Left renal pelvis (tissue), 4 donors: ENCODE data around the gene FER1L5. TPM values are rescaled to one million over a fixed set of nuclear protein-coding genes. Genes with fewer than 3 reads are reported as not detected.

Source experiments
- DNase-seq, 4 donors: peaks; one replicate each; pipeline ENCODE4 v3.0.0-alpha.2; 2013; ENCODE audit warnings: low read depth in 4 of 4, low spot score in 3 of 4
- polyA plus RNA-seq, 4 donors: library from polyadenylated mRNA; unstranded; fragments of 120-200 nt; gene quantifications; one replicate each; pipeline ENCODE4 v1.2.1, GENCODE V29; 2013; ENCODE audit not compliant: insufficient read length in 4 of 4

The FER1L5 gene
- polyA plus RNA-seq, 4 donors = 0.44 to 1.8 (median 1.0) TPM

- no peak for DNase-seq
Observed at GRCh38 chr2:96669539-96670215, 27.1 kb downstream of the FER1L5 start.

- no peak for DNase-seq
Observed at GRCh38 chr2:96679848-96680247, 37.3 kb downstream of the FER1L5 start.

DNA sequence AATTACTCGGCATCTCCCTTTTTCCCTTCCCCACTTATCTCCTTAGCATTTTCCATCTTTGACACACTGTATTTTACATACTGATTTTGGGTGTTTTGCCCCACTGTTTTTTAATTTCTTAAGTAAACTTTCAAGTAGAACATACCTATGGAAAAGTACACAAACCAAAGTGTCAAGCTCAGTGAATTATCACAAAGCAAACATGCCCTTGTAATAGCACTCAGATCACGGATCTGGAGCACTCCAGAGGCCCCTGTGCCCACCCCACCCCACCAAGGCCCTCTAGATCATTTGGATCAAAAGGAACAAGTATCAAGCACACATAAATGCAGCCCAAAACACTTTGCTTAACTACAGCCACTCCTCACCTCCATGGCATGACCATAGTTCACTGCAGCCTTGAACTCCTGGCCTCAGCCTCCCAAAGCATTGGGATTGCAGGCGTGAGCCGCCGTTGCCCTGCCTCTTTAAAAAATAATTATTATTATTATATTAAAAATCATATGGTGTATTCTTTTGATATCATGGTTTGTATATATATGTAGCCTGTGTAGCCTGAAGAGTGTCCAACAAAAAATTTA is 38.1 kb downstream of the FER1L5 start:
- no peak for DNase-seq

DNA sequence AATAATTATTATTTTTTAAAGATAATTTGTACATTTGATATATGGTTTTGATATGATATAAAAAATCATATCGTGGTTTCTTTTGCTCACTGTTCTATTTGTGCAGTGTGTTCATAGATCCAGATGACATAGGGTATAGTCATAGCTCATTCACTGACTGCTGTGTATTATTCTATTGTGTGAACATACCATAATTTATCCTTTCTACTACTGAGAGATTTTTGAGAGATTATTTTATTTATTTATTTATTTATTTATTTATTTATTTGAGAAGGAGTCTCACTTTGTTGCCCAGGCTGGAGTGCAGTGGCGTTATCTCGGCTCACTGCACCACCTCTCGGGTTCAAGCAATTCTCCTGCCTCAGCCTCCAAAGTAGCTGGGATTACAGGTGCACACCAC is 39.0 kb downstream of the FER1L5 start:
- DNase-seq = no peak

- DNase-seq = no peak
Observed at GRCh38 chr2:96683307-96683706, 40.7 kb downstream of the FER1L5 start.

- DNase-seq = no peak
Observed at GRCh38 chr2:96683972-96684820, 41.6 kb downstream of the FER1L5 start.

- DNase-seq = no peak
Observed at GRCh38 chr2:96684883-96685576, 42.5 kb downstream of the FER1L5 start.

- peak in 3 of 4 donors; percentile 20 to 37 (median 32) for DNase-seq
Observed at GRCh38 chr2:96685577-96686459, 43.3 kb downstream of the FER1L5 start.

DNA sequence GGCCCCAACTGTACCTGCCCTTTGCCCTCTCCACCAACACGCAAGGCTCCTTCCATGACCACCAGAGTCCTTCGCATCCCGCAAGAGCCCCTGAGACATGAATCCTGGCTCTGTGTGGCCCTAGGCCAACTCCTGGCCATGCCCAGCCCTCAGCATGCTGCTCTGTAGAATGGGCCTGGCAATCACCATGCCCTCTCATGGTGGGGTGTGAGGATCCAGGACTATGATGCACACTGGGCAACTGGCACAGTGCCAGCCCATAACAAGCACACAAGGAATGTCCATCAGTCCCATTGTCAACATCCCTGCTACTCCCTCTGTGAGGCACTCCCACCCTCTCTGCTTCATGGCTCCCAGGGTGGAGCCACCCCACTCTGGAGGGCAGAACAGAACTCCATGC is 44.7 kb downstream of the FER1L5 start:
- no peak for DNase-seq

DNA sequence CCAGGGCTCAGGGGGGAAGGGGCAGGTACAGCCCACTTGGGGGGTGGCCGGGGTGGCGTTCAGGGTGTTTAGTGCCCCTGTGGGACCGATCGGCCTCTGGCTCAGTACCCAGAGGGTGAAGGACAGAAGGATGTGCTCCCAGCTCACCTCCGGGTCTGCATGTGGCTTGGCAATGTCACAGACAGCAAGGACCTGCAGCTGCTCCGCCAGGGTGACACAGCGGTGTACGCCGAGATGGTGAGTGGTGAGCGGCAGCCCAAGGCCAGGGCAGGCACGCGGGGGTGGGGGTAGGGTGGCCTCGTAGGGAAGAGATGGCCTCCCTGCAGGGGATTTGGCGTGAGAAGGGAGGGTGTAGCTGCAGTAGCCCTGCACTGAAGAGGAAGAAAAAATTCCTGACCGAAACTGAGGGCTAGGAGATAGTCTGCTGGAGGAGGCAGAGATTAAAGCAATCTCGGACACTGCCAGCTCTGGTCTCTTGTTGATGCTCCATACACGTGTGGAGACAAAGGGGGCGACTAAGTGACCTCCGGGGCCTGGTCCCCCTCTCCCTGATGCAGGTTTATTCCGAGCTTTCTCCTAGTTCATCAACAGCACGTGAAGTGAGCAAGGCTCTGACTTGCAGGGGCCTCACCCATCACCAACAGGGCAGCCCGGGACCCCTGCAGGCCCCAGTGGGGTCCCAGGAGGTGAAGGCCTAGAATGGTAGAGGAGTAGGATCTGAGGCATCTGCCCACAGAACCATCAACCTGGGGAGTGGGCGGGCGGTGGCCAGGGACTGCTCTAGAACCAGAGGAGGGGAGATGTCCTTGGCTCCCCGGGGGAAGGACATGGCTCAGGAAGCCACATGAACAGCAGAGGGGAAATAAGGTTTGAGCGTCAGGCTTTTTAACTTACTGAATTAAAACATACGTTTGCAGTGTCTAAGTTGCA is 45.4 kb downstream of the FER1L5 start:
- no peak for DNase-seq

DNA sequence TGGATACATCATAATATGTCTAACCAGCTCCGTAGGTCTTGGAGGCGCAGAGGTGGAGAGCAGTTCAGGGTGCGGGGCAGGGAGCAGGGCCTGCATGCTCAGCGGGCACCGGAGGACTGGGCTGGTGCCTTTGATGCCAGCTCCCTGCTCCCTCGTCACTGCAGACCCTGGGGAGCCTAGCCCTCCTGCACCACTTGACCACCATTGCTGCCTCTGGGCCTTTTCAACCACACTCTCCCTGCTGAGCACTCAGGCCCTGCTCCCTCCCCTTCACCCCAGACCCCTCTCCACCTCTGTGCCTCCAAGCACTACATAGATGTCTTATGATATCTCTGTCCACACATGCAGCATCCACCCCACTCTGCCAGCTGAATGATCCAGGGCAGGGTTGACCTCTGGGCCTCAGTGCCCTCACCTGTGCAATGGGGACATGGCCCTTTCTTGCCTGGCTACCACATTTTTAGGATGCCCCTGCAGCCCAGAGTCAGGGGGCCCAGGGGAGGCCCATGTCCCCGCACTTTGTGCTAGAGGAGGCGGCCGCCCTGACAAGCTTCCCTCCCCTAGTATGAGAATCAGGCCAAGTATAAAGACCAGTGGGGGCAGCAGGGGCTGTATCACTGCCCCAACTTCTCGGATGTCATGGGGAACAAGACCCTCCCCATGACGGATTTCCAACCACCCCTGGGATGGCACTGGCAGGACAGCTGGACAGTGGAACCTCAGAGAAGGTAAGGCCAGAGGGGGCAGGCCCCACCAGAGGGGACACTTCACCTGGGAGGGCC is 46.3 kb downstream of the FER1L5 start:
- no peak for DNase-seq

DNA sequence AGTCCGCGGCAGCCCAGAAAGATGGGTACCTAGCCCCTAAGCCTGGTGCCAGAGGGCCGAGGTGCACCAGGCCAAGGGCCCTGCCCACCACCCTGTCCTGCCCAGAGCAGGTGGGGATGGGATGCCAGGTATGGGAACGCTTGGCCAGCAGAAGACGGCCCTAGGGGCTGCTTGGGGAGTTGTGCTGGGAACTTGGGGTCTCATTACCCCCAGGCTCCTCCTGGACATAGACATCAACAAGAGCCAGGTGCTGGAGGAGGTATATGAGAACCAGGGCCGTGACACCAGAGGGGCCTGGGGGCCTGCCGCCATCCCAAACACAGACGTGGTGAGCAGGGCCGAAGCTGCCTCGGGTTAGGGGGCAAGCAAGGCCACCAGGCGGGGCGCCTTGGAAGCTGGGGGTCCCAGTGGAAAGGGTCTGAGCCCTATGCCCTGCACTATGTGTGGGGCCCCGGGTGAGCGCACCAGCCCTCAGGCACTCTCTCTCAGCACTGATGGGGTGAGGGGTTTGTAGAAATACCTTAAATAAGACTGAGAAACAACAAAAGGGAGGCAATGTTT is 46.9 kb downstream of the FER1L5 start:
- DNase-seq = no peak

GRCh38 chr2:96690306-96691021 is 47.9 kb downstream of the FER1L5 start:
- DNase-seq = no peak

- DNase-seq = no peak
Observed at GRCh38 chr2:96691022-96691612, 48.6 kb downstream of the FER1L5 start.

DNA sequence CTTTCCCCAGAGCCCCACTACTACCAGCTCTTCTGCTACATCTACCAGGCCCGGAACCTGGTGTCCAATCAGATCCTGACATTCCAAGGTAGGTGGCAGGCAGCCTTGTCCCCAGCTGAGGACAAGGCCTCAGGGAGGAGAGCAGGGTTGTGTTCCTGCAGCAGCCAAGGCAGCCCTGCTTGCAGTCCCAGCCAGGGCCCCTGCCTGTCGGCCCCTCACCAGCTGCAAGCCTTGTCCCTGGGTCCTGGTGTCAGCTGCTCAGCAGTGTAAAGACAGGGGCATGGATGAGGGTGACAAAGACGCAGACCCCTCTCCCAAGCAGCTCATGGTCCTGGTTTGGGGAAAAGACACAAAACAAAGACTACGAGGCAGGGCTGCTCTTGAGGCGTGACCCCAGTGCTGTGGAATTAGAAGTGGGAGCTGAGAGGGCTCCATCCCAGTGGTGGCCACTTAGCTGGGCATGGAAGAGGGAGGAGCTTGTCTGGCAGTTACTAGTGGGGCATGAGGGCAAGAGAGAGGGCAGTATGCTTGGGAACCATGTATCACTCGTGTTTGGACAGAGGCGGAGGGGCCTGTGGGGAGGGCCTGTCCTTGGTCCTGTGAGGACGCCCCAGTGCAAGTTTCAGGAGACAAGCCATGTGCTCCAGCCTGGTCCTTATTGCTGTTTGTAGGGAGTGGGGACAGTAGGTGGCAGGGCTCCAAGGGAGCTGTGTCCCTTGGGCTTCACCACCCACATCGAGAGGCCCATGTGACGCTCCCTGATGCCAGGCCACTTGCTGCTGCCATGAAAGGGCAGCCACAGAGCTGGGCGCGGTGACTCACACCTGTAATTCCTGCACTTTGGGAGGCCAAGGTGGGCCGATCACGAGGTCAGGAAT is 49.8 kb downstream of the FER1L5 start:
- no peak for DNase-seq
